HUDEP-2 (cell line): ENCODE results near the gene NOS1AP.
A peak's percentile ranks its signal among the peaks of the same experiment; 100 is the strongest.

Experiments
- DNase-seq, 76 experiments: peaks; one replicate each; lab custom pipeline; 2025; ENCODE audit not compliant: unreplicated experiment in 76 of 76; lab: John Stamatoyannopoulos, UW

The NOS1AP gene

GRCh38 chr1:162283657-162284056, 214.2 kb downstream of the NOS1AP start:
- DNase-seq = no peak

- DNase-seq = peak in 21 of 76 experiments; percentile 1 to 37 (median 9)
These were observed 214.9 kb downstream of the NOS1AP start for GRCh38 chr1:162284206-162284955.

GRCh38 chr1:162285149-162285561, 215.7 kb downstream of the NOS1AP start:
- peak in 1 of 76 experiments; percentile 3 for DNase-seq

GRCh38 chr1:162291000-162291399, 221.5 kb downstream of the NOS1AP start:
- no peak for DNase-seq

GRCh38 chr1:162292422-162292849, 222.9 kb downstream of the NOS1AP start:
- DNase-seq = no peak

- DNase-seq = no peak
These were observed 223.7 kb downstream of the NOS1AP start for GRCh38 chr1:162293073-162293692.

- DNase-seq = no peak
These were observed 224.5 kb downstream of the NOS1AP start for GRCh38 chr1:162294015-162294414.

- DNase-seq = no peak
These were observed 227.7 kb downstream of the NOS1AP start for GRCh38 chr1:162297208-162297607.

- DNase-seq = no peak
These were observed 228.8 kb downstream of the NOS1AP start for GRCh38 chr1:162298266-162298665.

- DNase-seq = no peak
These were observed 229.5 kb downstream of the NOS1AP start for GRCh38 chr1:162299018-162299417.

- no peak for DNase-seq
These were observed 230.8 kb downstream of the NOS1AP start for GRCh38 chr1:162300057-162300917.

- DNase-seq = no peak
These were observed 232.2 kb downstream of the NOS1AP start for GRCh38 chr1:162301696-162302095.

GRCh38 chr1:162302306-162303003, 233.0 kb downstream of the NOS1AP start:
- no peak for DNase-seq

GRCh38 chr1:162303004-162303344, 233.5 kb downstream of the NOS1AP start:
- no peak for DNase-seq

GRCh38 chr1:162304736-162305135, 235.2 kb downstream of the NOS1AP start:
- no peak for DNase-seq

GRCh38 chr1:162305969-162306368, 236.5 kb downstream of the NOS1AP start:
- DNase-seq = no peak

GRCh38 chr1:162310337-162310736, 240.8 kb downstream of the NOS1AP start:
- DNase-seq = no peak

GRCh38 chr1:162314206-162314605, 244.7 kb downstream of the NOS1AP start:
- no peak for DNase-seq

GRCh38 chr1:162315673-162316072, 246.2 kb downstream of the NOS1AP start:
- DNase-seq = no peak

GRCh38 chr1:162316187-162316586, 246.7 kb downstream of the NOS1AP start:
- DNase-seq = no peak

GRCh38 chr1:162317621-162318020, 248.1 kb downstream of the NOS1AP start:
- DNase-seq = no peak
